ENCODE measurements around the gene EGFR.

DNA sequence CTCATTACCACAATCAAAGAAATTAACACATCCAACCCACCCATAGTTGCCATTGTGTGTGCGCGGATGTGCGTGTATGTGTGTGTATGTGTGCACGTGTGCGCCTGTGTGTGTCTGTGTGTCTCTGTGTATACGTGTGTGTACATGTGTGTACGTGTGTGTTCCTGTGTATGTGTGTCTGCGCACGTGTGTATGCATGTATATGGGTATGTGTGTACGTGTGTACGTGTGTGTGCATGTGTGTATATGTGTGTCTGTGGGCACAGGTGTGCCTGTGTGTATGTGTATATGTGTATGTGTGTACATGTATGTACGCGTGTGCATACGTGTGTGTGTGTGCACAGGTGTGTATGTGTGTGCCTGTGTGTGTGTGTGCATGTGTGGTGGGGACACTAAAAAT lies 48.9 kb downstream of the EGFR start:
- TF ChIP-seq, protein P1, sequence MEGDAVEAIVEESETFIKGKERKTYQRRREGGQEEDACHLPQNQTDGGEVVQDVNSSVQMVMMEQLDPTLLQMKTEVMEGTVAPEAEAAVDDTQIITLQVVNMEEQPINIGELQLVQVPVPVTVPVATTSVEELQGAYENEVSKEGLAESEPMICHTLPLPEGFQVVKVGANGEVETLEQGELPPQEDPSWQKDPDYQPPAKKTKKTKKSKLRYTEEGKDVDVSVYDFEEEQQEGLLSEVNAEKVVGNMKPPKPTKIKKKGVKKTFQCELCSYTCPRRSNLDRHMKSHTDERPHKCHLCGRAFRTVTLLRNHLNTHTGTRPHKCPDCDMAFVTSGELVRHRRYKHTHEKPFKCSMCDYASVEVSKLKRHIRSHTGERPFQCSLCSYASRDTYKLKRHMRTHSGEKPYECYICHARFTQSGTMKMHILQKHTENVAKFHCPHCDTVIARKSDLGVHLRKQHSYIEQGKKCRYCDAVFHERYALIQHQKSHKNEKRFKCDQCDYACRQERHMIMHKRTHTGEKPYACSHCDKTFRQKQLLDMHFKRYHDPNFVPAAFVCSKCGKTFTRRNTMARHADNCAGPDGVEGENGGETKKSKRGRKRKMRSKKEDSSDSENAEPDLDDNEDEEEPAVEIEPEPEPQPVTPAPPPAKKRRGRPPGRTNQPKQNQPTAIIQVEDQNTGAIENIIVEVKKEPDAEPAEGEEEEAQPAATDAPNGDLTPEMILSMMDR (IDR thresholded peaks at IDR 0.05; ENCODE audit: low read length) = no peak
- TF ChIP-seq EZH2phosphoT487 (IDR thresholded peaks at IDR 0.05; ENCODE audit: low read length) = no peak
